NCI-H2227 (cell line): Measurements from ENCODE around the gene TMSB10.
"Not testable (repeated sequence)": the region's sequence is repeated elsewhere in the genome, so short reads cannot be mapped to it uniquely, and the experiment has no call there.

Source experiments
- DNase-seq: peaks from one replicate; lab custom pipeline; 2025; ENCODE audit not compliant: unreplicated experiment; lab: John Stamatoyannopoulos, UW

TMSB10 gene

GRCh38 chr2:84905181-84906107 lies at the start of gene TMSB10:
Gene TMSB10 (plus strand): TSS chr2:84905656.
- DNase-seq: peak; percentile 89

GRCh38 chr2:84855731-84856130 lies 49.7 kb upstream of the TMSB10 start:
- DNase-seq: no peak

GRCh38 chr2:84856787-84857186 lies 48.7 kb upstream of the TMSB10 start:
- DNase-seq: no peak

GRCh38 chr2:84857566-84857965 lies 47.9 kb upstream of the TMSB10 start:
- DNase-seq: no peak

DNA sequence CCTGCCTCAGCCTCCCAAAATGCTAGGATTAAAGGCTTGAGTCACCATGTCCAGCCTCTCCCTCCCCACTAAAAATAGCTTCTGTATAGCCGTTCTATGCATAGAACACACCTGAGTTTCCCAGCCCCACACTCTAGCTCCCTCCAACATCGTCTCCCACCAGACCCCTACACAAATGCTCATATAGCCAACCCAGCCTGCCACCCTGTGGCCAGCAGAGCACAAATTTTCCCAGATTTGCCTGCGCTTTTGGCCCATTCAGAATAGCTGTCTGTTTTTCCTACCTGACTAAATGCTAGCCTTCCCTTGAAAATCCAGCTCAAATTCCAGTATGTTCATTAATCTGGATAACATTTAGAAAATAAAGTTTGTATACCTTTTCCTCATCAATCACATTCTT lies 47.3 kb upstream of the TMSB10 start:
- no peak for DNase-seq

DNA sequence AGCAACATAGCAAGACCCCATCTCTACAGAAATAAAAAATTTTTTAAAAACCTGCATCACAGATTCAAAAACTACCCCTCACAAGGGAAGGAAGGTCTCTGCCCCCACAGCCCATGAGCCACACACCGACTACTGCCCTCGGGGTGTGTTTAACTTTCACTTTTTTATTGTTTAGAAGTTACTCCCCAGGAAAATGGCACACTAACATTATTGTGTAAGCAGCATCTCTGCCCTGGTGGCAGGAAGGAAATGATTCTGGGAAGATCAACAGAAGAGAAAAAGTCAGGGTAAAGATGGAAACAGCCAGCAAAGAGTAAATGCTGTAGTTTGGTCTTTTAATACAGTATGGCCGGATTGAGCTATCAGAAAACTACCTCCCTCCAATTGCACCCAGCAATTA lies 46.5 kb upstream of the TMSB10 start:
- no peak for DNase-seq

DNA sequence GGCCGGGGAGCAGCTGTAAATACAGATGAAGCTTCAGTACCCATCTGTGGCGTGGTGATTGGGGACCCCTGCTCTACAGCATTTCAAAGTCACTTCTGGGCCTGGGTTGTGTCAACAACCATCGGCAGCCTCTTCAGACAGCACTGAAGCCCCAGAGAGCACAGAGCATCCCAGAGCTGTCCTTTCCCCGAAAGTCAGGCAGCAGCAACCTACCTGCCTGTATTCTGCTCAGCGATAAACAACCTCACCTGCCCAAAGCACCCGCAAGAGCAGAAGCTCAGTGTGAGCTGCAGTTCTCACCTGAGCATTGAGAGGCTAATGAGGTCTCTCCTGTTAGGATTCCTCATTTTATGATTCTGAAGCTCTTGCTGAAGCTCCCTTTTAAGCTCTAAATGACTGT lies 43.9 kb upstream of the TMSB10 start:
- no peak for DNase-seq

- no peak for DNase-seq
Measured at GRCh38 chr2:84862006-84862405, 43.5 kb upstream of the TMSB10 start.

DNA sequence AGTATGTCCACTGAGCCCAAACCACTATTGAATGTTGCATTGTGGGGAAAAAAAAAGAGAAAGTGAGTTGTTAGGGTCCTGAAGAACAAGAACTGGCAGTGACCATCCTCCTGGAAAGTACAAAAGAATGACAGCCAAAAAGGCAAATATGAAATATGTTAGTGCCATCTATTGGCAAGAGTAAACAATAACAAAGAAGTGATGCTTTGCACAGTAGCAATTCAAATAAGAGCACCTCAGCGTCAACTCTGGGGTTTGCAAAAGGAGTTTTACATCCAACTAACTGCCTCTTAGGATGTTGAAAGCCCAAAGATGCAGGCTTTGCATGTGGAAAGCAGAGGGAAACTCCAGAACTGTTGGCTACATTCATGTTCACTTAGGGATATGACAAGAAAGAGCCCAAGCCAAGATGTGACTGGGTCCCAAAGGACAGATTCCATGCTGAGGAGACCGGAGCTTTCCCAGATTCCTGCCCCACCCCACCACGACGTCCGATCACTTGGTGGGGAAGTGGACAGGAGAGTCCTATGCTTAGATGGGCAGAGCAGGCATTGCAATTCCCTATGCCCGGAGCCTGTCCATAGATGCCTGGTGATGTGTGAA lies 40.2 kb upstream of the TMSB10 start:
- DNase-seq: peak; percentile 37

DNA sequence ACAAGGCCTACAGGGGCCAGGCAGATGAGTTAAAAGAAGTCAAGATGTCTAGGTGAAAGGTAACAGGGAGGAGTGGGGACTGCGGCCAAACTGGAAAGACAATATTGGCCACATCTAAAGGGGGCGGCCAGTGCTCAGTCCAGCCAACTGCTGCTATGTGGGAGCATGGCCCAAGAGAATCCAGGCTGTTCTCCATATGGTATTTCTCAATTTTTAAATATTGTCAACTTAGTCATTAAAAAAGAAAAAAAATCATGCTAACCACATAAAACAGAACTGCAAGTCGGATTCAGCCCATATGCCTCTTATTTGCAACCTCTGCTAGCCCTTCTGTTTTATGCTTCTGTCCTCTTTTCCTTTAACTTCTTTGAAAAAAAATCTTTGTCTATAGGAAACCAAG lies 39.3 kb upstream of the TMSB10 start:
- DNase-seq: no peak

- DNase-seq: not testable (repeated sequence)
Measured at GRCh38 chr2:84868327-84868726, 37.1 kb upstream of the TMSB10 start.

GRCh38 chr2:84870306-84870705 lies 35.1 kb upstream of the TMSB10 start:
- DNase-seq: no peak

- DNase-seq: not testable (repeated sequence)
Measured at GRCh38 chr2:84872691-84873090, 32.8 kb upstream of the TMSB10 start.

GRCh38 chr2:84873350-84873749 lies 32.1 kb upstream of the TMSB10 start:
- DNase-seq: no peak

DNA sequence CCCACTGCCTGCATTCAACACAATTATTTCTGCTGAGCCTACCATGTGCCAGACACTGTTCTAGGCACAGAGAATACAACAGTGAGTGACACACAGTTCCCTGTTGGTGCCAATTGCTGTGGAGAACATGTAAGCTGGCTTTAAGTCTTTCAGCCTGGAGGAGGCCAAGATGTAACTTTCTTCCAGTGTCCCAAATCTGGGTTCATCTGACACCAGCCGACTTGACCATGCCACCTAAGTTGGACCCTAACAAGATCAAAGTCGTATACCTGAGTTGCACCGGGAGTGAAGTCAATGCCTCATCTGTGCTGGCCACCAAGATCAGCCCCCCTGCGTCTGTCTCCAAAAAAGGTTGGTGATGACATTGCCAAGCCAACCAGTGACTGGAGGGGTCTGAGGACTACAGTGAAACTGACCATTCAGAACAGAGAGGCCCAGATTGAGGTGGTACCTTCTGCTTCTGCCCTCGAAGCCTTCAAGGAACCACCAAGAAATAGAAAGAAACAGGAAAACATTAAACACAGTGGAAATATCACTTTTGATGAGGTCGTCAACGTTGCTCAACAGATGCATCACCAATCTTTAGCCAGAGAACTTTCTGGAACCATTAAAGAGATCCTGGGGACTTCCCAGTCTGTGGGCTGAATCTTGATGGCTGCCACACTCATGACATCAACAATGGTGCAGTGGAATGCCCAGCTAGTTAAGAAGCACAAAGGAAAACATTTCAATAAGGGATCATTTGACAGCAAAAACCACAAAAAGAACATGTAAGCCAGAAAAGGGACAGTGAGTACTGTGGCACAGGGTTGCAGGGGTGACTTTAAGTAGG lies 30.9 kb upstream of the TMSB10 start:
- DNase-seq: no peak

DNA sequence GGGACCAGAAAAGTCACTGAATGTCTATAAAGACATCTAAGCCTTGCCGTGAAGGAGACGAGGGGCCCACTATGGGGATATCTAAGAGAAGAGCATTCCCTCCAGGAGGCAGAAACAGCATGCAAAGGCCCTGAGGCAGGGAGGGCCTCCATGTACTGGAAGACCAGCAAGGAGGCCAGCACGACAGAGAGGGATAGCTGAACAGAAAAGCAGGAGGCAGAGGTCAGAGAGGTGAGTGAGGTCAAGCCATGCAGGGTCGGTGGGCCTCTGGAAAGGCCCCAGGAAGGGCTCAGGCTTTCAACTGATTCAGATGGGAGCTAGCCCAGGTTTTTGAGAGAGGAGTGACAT lies 30.3 kb upstream of the TMSB10 start:
- no peak for DNase-seq

DNA sequence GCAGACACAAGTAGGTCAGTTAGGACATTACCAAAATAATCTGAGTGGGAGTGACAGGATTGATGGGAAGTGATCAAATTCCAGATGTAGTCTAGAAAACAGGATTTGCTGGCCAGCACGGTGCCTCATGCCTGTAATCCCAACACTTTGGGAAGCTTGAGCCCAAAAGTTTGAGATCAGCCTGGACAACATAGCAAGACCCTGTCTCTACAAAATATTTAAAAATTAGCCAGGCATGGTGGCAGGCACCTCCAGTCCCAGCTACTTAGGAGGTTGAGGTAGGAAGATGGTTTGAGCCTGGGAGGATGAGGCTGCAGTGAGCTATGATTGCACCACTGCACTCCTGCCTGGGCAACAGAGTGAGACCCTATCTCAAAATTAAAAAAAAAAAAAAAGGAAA lies 29.8 kb upstream of the TMSB10 start:
- not testable (repeated sequence) for DNase-seq

DNA sequence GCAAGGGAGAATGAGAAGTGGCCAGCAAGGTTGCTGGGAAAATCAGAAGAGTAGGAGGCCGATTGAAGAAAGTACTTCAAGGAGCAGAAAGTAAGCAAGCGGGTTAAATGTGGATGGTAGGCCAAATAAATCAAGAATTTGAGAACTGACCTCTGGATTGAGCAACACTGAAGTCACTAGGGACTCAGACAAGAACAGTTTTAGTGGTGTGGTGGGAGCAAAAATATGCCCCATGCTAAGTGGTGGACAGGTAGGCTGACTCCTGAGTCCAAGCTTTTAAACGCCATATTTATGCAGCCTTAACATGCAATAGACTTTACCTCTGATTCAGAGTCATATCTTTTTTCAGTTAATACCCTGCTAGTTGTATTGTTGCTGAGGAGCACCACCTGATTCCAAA lies 29.1 kb upstream of the TMSB10 start:
- no peak for DNase-seq

- no peak for DNase-seq
Measured at GRCh38 chr2:84878459-84878858, 27.0 kb upstream of the TMSB10 start.

DNA sequence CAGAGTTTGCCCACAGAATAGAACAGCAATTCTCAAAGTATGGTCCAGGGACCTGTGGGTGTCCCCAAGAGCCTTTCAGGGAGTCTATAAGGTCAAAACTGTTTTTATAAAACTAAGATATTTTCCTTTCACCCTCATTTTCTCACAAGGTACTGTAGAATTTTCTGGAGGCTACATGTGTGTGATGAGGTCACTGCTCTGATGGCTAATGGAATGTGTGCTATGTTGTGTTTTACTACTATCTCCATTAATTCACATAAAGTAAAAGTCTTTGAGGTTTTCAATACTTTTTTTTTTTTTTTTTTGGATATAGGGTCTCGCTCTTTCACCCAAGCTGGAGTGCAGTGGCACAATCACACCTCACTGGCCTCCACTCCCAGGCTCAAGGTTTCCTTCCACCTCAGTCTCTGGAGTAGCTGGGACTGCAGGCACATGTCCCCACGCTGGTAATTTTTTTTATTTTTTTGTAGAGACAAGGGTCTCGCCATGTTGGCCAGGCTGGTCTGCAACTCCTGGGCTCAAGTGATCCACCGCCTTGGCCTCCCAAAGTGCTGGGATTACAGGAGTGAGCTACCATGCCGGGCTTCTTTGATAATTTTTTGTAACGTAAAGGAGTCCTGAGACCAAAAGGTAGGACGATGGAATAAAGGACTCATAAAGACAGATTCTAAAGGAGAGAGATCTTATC lies 26.4 kb upstream of the TMSB10 start:
- DNase-seq: no peak
